Immature natural killer cell (primary cell): Measurements from ENCODE around the gene FEZ2. TPM values are rescaled to one million over a fixed set of nuclear protein-coding genes. Genes with fewer than 3 reads are reported as not detected.
A peak's percentile ranks its signal among the peaks of the same experiment; 100 is the strongest.

Experiments used
- DNase-seq, 3 donors: peaks; one replicate each; pipeline ENCODE4 v3.0.0; 2022; ENCODE audit warnings: mixed read lengths in 1 of 3
- H3K27ac Mint-ChIP-seq, 6 donors: one replicate each; pipeline ENCODE4 v1.8.0; 2020; ENCODE audit warnings: mixed read lengths in 6 of 6, mild to moderate bottlenecking in 5 of 6, inconsistent platforms in 4 of 6, moderate library complexity in 3 of 6
- H3K27me3 Mint-ChIP-seq, 3 donors: one replicate each; pipeline ENCODE4 v1.8.0; 2020 to 2021; ENCODE audit warnings: low read depth in 3 of 3, mild to moderate bottlenecking in 3 of 3, mixed read lengths in 3 of 3, moderate library complexity in 3 of 3, inconsistent platforms in 1 of 3
- H3K36me3 Mint-ChIP-seq, 3 donors: one replicate each; pipeline ENCODE4 v1.8.0; 2020; ENCODE audit warnings: mixed read lengths in 3 of 3, inconsistent platforms in 2 of 3, mild to moderate bottlenecking in 2 of 3
- H3K4me1 Mint-ChIP-seq, 2 donors: one replicate each; pipeline ENCODE4 v1.8.0; 2020; ENCODE audit warnings: inconsistent platforms in 2 of 2, mild to moderate bottlenecking in 2 of 2, mixed read lengths in 2 of 2, moderate library complexity in 1 of 2
- H3K4me3 Mint-ChIP-seq, 5 donors: one replicate each; pipeline ENCODE4 v1.8.0; 2020; ENCODE audit warnings: mild to moderate bottlenecking in 5 of 5, mixed read lengths in 5 of 5, inconsistent platforms in 3 of 5, moderate library complexity in 3 of 5
- H3K9me3 Mint-ChIP-seq, 6 donors: one replicate each; pipeline ENCODE4 v1.8.0; 2020; ENCODE audit warnings: mild to moderate bottlenecking in 6 of 6, mixed read lengths in 6 of 6, inconsistent platforms in 4 of 6, moderate library complexity in 3 of 6
- polyA plus RNA-seq, 3 donors: library from polyadenylated mRNA; unstranded; fragments of 300-500 nt; fragmentation: Illumina TruSeq; gene quantifications; one replicate each; pipeline ENCODE4 v1.2.3, GENCODE V29; 2021

Gene FEZ2
- polyA plus RNA-seq, 3 donors from 2014 or later = 2.5 to 6.8 (median 2.8) TPM

DNA sequence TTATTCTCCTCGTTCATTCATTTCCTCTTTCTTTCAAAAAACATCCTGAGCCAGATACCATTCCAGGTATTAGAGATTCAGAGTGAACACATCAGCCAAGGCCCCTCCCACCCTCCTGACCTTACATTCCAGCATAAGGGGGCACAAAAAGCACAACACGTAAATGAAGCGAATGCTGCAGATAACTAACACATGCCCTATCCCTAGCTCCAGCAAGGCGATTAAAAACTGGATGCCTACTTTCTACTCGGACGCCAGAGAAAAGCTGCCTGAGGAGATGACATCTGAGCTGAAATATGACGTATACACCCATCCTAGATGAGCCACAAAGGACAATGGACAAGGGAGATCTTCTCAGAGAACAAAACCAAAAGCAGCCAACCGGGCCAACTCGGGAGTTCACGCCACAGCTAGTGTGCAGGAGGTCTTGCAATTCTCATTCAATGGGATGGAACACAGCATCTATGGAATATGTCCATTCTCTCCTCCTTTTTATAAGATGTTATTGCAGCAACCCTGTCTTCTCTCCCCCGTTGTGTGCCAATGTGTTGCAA, 33.5 kb downstream of the FEZ2 start:
- Mint-ChIP-seq H3K9me3 (no peaks in the 10 kb centered on the region), H3K4me3 (no peak overlapping the region), H3K27ac (no peak overlapping the region), H3K27me3 (peaks cover 0 to 2% (median 1%) of the 10 kb centered on the region in 3 donors), H3K4me1 (peaks cover 4 to 8% of the 10 kb centered on the region in 2 donors), H3K36me3 (peaks cover 12 to 45% (median 24%) of the 10 kb centered on the region in 3 donors)
- DNase-seq = no peak

DNA sequence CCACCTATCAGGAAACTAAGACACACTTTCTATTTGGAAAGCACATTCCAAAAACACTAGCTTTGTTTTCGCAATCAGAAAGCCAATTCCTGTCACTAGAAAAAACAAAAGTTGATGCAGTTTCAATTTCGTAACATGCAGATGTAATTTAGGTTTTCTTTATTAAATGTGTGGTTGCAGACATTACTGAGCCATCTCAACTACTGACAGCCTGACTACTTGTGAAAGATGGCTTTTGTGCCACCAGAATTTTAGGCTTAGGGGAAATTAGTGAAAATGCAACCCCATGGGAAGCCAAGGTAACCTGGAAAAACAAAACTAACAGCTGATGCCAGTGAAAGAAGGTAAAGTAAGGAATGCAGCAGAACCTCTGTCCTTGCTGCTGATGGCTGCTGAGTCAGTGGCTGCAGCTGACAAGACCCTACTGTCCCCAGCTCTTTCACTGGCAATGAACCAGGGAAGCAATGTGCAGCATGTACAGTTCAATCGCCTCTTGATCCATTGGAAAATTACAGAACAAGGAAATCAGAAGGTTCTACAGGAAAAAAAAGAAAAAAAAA, 34.9 kb downstream of the FEZ2 start:
- H3K4me3 Mint-ChIP-seq = no peak overlapping the region
- no peak for DNase-seq
- peaks cover 15 to 47% (median 26%) of the 10 kb centered on the region in 3 donors for H3K36me3 Mint-ChIP-seq
- H3K4me1 Mint-ChIP-seq = peaks cover 4 to 8% of the 10 kb centered on the region in 2 donors
- H3K9me3 Mint-ChIP-seq = no peaks in the 10 kb centered on the region
- no peak overlapping the region for H3K27ac Mint-ChIP-seq
- H3K27me3 Mint-ChIP-seq = peaks cover 0 to 4% (median 2%) of the 10 kb centered on the region in 3 donors

GRCh38 chr2:36562240-36562639, 35.7 kb downstream of the FEZ2 start:
- DNase-seq = no peak
- peaks cover 4 to 8% of the 10 kb centered on the region in 2 donors for H3K4me1 Mint-ChIP-seq
- H3K36me3 Mint-ChIP-seq = peaks cover 18 to 47% (median 26%) of the 10 kb centered on the region in 3 donors
- H3K9me3 Mint-ChIP-seq = no peaks in the 10 kb centered on the region
- H3K27ac Mint-ChIP-seq = no peak overlapping the region
- peaks cover 0 to 4% (median 2%) of the 10 kb centered on the region in 3 donors for H3K27me3 Mint-ChIP-seq
- H3K4me3 Mint-ChIP-seq = no peak overlapping the region

GRCh38 chr2:36561237-36561944, 36.6 kb downstream of the FEZ2 start:
- Mint-ChIP-seq H3K4me3 (no peak overlapping the region), H3K27me3 (peaks cover 0 to 4% (median 2%) of the 10 kb centered on the region in 3 donors), H3K9me3 (no peaks in the 10 kb centered on the region), H3K4me1 (peaks cover 4 to 8% of the 10 kb centered on the region in 2 donors), H3K36me3 (peaks cover 13 to 42% (median 20%) of the 10 kb centered on the region in 3 donors), H3K27ac (no peak overlapping the region)
- DNase-seq = no peak

DNA sequence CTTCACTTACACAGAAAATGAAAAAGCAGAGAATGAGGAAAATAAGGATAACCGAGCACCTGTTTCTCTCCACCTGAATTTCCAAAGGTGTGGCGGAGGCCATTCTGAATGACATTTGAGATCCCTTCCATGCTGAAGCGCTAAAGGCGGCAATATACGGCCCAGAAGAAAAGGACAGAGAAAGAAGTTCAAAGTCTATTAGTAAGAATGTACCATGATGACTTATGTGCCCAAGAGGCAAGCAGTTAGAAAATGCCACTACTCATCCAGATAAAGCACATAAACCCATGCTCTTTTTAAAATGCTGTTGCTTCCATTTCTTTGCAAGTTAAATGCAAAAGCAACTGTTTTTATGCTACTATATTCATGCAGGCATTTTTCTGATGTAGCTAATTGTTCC, 37.2 kb downstream of the FEZ2 start:
- peaks cover 4 to 8% of the 10 kb centered on the region in 2 donors for H3K4me1 Mint-ChIP-seq
- DNase-seq = no peak
- no peaks in the 10 kb centered on the region for H3K9me3 Mint-ChIP-seq
- peaks cover 13 to 39% (median 20%) of the 10 kb centered on the region in 3 donors for H3K36me3 Mint-ChIP-seq
- no peak overlapping the region for H3K4me3 Mint-ChIP-seq
- no peak overlapping the region for H3K27ac Mint-ChIP-seq
- peaks cover 0 to 4% (median 2%) of the 10 kb centered on the region in 3 donors for H3K27me3 Mint-ChIP-seq

- Mint-ChIP-seq H3K4me1 (peaks cover 4 to 8% of the 10 kb centered on the region in 2 donors), H3K9me3 (no peaks in the 10 kb centered on the region), H3K27me3 (peaks cover 0 to 4% (median 2%) of the 10 kb centered on the region in 3 donors), H3K27ac (no peak overlapping the region), H3K36me3 (peaks cover 12 to 34% (median 24%) of the 10 kb centered on the region in 3 donors), H3K4me3 (no peak overlapping the region)
- no peak for DNase-seq
These were observed 38.6 kb downstream of the FEZ2 start for GRCh38 chr2:36559221-36559942.

- no peak for DNase-seq
- H3K27me3 Mint-ChIP-seq = peaks cover 0 to 2% (median 0%) of the 10 kb centered on the region in 3 donors
- no peaks in the 10 kb centered on the region for H3K9me3 Mint-ChIP-seq
- no peak overlapping the region for H3K27ac Mint-ChIP-seq
- no peak overlapping the region for H3K4me3 Mint-ChIP-seq
- H3K36me3 Mint-ChIP-seq = peaks cover 17 to 33% (median 25%) of the 10 kb centered on the region in 3 donors
- H3K4me1 Mint-ChIP-seq = no peaks in the 10 kb centered on the region
These were observed 41.1 kb downstream of the FEZ2 start for GRCh38 chr2:36556842-36557241.

DNA sequence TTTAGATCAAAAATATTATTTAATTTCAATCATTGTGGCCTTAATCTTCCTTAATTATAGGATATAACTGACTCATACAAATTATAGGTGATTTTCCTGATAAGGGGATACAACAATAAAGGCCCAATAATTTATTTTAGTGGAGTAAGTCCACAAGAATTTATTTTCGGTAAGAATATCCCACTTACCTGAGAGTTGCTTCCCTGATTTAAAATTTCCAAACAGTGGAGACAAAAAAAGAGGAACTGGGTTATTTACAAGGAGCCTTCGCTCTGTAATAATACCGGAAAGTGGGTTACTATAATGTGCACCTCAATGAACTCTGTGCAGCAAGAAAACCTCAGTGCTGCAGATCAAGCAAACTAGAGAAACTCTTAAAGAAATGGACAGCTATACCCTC, 42.2 kb downstream of the FEZ2 start:
- Mint-ChIP-seq H3K4me1 (no peaks in the 10 kb centered on the region), H3K27ac (no peak overlapping the region), H3K27me3 (peaks cover 0 to 2% (median 0%) of the 10 kb centered on the region in 3 donors), H3K4me3 (no peak overlapping the region), H3K9me3 (no peaks in the 10 kb centered on the region), H3K36me3 (peaks cover 17 to 35% (median 27%) of the 10 kb centered on the region in 3 donors)
- no peak for DNase-seq

- peak overlapping the region in 1 of 6 donors; percentile 47 for H3K27ac Mint-ChIP-seq
- DNase-seq = no peak
- H3K4me1 Mint-ChIP-seq = peaks cover 7 to 8% of the 10 kb centered on the region in 2 donors
- no peak overlapping the region for H3K4me3 Mint-ChIP-seq
- peaks cover 20 to 25% (median 23%) of the 10 kb centered on the region in 3 donors for H3K36me3 Mint-ChIP-seq
- no peaks in the 10 kb centered on the region for H3K9me3 Mint-ChIP-seq
- H3K27me3 Mint-ChIP-seq = peaks cover 0 to 2% (median 0%) of the 10 kb centered on the region in 3 donors
These were observed 43.4 kb downstream of the FEZ2 start for GRCh38 chr2:36554531-36554930.

DNA sequence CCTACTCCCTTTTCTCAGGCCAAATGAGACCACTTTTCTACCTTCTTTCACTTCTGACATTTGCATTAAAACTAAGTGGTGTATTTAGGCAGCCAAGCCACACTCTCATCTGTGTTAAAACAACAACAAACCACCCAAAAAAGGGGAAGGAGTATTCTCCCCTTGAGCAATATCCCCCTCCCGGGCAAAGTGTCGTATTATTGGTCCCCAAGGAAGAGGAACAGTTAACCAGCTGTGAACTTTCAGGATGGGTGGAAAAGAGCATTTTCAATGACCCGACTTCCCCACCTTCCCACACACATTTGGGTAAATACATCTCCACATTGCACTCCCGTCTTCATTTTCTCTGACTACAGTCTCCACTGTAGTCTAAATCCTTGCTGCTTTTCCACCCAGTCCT, 44.3 kb downstream of the FEZ2 start:
- H3K27me3 Mint-ChIP-seq = peaks cover 0 to 2% (median 0%) of the 10 kb centered on the region in 3 donors
- H3K4me3 Mint-ChIP-seq = no peak overlapping the region
- peaks cover 20 to 23% (median 21%) of the 10 kb centered on the region in 3 donors for H3K36me3 Mint-ChIP-seq
- DNase-seq = no peak
- peaks cover 15 to 16% of the 10 kb centered on the region in 2 donors for H3K4me1 Mint-ChIP-seq
- peak overlapping the region in 2 of 6 donors; percentile 31 to 76 for H3K27ac Mint-ChIP-seq
- no peaks in the 10 kb centered on the region for H3K9me3 Mint-ChIP-seq

GRCh38 chr2:36550006-36550405, 48.0 kb downstream of the FEZ2 start:
- H3K36me3 Mint-ChIP-seq = peaks cover 20 to 41% (median 29%) of the 10 kb centered on the region in 3 donors
- H3K9me3 Mint-ChIP-seq = no peaks in the 10 kb centered on the region
- peak overlapping the region; percentile 1 to 82 (median 66) for H3K27ac Mint-ChIP-seq
- no peak for DNase-seq
- peaks cover 22 to 42% of the 10 kb centered on the region in 2 donors for H3K4me1 Mint-ChIP-seq
- H3K4me3 Mint-ChIP-seq = peak overlapping the region in 3 of 5 donors; percentile 10 to 60 (median 26)
- H3K27me3 Mint-ChIP-seq = peaks cover 0 to 2% (median 0%) of the 10 kb centered on the region in 3 donors

DNA sequence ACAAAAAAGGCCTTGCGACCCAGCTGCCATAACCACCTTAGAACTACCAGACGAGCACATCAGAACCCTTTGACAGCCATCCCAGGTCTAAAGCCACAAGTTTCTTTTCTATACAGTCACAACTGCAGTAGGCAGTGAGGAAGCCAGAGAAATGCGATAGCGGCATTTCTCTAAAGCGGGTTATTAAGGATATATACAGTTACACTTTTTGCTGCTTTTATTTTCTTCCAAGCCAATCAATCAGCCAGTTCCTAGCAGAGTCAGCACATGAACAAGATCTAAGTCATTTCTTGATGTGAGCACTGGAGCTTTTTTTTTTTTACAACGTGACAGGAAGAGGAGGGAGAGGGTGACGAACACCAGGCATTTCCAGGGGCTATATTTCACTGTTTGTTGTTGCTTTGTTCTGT, 48.8 kb downstream of the FEZ2 start:
- H3K4me3 Mint-ChIP-seq = peak overlapping the region; percentile 63 to 81 (median 73)
- H3K27ac Mint-ChIP-seq = peak overlapping the region; percentile 82 to 88 (median 86)
- H3K36me3 Mint-ChIP-seq = peaks cover 18 to 47% (median 24%) of the 10 kb centered on the region in 3 donors
- H3K27me3 Mint-ChIP-seq = peaks cover 0 to 2% (median 0%) of the 10 kb centered on the region in 3 donors
- DNase-seq = peak; percentile 15 to 27 (median 18)
- H3K4me1 Mint-ChIP-seq = peaks cover 22 to 42% of the 10 kb centered on the region in 2 donors
- H3K9me3 Mint-ChIP-seq = no peaks in the 10 kb centered on the region

DNA sequence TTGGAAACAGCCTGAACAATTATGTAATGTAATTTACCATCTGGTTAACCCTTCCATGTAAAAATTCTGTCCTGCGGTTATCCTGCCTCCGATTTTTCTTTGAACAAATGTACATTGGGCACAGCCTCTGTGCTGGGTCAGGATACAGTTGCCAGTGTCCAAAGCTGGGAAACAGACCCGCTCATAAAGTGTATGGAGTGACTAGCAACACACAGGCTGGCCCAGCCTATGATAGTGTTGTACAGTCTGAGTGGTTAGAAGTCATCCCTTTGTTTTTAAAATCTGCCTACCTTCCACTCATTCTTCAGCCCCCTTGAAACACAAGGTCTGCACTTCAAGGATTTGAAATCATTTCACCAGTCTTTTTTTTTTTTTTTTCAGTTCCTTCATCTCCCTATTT, 50.1 kb downstream of the FEZ2 start:
- no peak overlapping the region for H3K4me3 Mint-ChIP-seq
- no peaks in the 10 kb centered on the region for H3K9me3 Mint-ChIP-seq
- H3K27ac Mint-ChIP-seq = peak overlapping the region in 4 of 6 donors; percentile 31 to 88 (median 38)
- H3K4me1 Mint-ChIP-seq = peaks cover 22 to 45% of the 10 kb centered on the region in 2 donors
- no peak for DNase-seq
- H3K36me3 Mint-ChIP-seq = peaks cover 14 to 47% (median 24%) of the 10 kb centered on the region in 3 donors
- peaks cover 0 to 2% (median 0%) of the 10 kb centered on the region in 3 donors for H3K27me3 Mint-ChIP-seq
